ENCODE data around the gene FOXP1.

DNA sequence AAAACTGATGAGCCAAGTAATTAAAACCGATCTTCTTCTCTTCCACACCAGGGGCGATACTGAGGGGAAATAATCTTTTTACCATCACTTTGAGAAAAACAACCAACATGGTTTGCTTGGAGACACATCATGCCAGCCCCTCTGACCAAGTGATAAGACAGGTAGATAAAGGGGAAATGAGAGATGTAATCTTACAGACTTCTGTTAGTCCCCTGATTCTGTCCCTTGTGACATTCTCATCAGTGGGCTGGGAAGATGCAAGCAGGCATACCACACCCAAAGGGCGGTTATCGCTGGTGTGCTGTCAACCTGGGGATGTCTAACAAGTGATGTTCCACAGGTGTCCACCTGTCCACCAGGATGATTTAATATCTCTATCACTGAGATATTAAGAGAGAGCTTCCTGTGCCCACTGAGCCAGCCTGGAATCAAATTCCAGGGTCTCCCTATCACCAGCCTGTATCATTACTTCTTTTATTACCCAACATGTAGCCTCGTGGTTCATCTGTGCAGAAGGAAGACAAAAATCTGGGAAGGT, 315.0 kb downstream of the FOXP1 start:
- TF ChIP-seq, protein P1, sequence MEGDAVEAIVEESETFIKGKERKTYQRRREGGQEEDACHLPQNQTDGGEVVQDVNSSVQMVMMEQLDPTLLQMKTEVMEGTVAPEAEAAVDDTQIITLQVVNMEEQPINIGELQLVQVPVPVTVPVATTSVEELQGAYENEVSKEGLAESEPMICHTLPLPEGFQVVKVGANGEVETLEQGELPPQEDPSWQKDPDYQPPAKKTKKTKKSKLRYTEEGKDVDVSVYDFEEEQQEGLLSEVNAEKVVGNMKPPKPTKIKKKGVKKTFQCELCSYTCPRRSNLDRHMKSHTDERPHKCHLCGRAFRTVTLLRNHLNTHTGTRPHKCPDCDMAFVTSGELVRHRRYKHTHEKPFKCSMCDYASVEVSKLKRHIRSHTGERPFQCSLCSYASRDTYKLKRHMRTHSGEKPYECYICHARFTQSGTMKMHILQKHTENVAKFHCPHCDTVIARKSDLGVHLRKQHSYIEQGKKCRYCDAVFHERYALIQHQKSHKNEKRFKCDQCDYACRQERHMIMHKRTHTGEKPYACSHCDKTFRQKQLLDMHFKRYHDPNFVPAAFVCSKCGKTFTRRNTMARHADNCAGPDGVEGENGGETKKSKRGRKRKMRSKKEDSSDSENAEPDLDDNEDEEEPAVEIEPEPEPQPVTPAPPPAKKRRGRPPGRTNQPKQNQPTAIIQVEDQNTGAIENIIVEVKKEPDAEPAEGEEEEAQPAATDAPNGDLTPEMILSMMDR (IDR thresholded peaks at IDR 0.05), result no peak
- no peak for TF ChIP-seq POLR2A (IDR thresholded peaks at IDR 0.05)

Measured in uterus (tissue), 2 donors.